Prostate gland (tissue), 2 donors: ENCODE results near the gene OSBPL6.

Experiments used
- POLR2A ChIP-seq: fragments of 450-650 bp; IDR thresholded peaks from one replicate; pipeline ENCODE4 v1.6.1; 2016; ENCODE audit warnings: antibody characterized with exemption, mild to moderate bottlenecking
- POLR2AphosphoS5 ChIP-seq: sonication (generic); formaldehyde crosslinking; IDR thresholded peaks from one replicate; pipeline ENCODE4 v1.6.1; 2017; ENCODE audit warnings: antibody characterized with exemption
- TF ChIP-seq, protein P1 (sequence below), 4 experiments: fragments of 200-600 bp in 2 of 4; fragments of 450-650 bp in 2 of 4; sonication (generic) in 2 of 4; IDR thresholded peaks; 1 replicate in 3 of 4; 2 replicates in 1 of 4; pipeline ENCODE4 v1.5.1; 2016 to 2019; ENCODE audit warnings: antibody characterized with exemption in 4 of 4, mild to moderate bottlenecking in 2 of 4, moderate library complexity in 2 of 4

DNA sequence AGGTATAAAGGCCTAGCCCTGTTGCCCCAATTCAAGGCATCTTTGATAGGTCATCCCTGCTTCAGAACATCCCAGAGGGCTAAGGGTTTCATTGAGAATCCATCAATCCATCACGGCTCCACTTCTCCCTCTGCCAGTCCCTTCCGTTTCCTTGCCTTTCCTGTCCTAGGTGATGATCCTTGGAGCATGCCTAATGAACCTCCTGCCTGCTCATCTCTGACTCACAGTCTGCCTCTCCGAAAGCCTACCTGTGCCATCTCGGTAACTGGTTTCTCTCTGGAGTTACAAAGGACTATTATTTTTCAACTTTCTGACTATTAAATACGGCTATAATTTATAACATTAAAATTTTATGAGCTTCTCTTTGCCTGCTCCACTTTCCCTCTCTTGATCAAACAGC, 36.7 kb upstream of the OSBPL6 start:
- TF ChIP-seq, protein P1, sequence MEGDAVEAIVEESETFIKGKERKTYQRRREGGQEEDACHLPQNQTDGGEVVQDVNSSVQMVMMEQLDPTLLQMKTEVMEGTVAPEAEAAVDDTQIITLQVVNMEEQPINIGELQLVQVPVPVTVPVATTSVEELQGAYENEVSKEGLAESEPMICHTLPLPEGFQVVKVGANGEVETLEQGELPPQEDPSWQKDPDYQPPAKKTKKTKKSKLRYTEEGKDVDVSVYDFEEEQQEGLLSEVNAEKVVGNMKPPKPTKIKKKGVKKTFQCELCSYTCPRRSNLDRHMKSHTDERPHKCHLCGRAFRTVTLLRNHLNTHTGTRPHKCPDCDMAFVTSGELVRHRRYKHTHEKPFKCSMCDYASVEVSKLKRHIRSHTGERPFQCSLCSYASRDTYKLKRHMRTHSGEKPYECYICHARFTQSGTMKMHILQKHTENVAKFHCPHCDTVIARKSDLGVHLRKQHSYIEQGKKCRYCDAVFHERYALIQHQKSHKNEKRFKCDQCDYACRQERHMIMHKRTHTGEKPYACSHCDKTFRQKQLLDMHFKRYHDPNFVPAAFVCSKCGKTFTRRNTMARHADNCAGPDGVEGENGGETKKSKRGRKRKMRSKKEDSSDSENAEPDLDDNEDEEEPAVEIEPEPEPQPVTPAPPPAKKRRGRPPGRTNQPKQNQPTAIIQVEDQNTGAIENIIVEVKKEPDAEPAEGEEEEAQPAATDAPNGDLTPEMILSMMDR (IDR thresholded peaks at IDR 0.05) = no peak
- TF ChIP-seq POLR2AphosphoS5 (no peak), POLR2A (no peak)
